Panc1 (cell line): ENCODE results near the gene P3R3URF. TPM values are rescaled to one million over a fixed set of nuclear protein-coding genes. Genes with fewer than 3 reads are reported as not detected.

Experiments
- ATAC-seq: fragments of 200-7000 bp; cut with Tn5 transposase; 2 replicates; pipeline ENCODE4 v1.9.1; 2020; ENCODE audit warnings: mild to moderate bottlenecking, moderate library complexity
- BruUV-seq: library from RNA; stranded (reverse); fragments of 400-500 nt; replicated peaks from 2 replicates; lab custom pipeline; 2021; lab: Mats Ljungman, UMichigan
- CTCF ChIA-PET: fragments of 300-600 bp; sonication (Branson Sonifier 250); formaldehyde crosslinking; loops from one replicate; lab custom pipeline; 2022; ENCODE audit warnings: antibody characterized with exemption; lab: Charles Lee
- POLR2A ChIA-PET: fragments of 300-600 bp; sonication (Branson Sonifier 250); formaldehyde crosslinking; loops from one replicate; lab custom pipeline; 2022; ENCODE audit warnings: antibody characterized with exemption; lab: Charles Lee
- DNase-seq: peaks from one replicate; pipeline ENCODE4 v3.0.0-alpha.2; 2010; ENCODE audit warnings: low read depth, low spot score
- H3K27ac ChIP-seq: 2 replicates; pipeline ENCODE4 v1.5.1; 2011; ENCODE audit warnings: mild to moderate bottlenecking, low read length, inconsistent platforms
- H3K27me3 ChIP-seq: fragments of 200-500 bp; sonication (Bioruptor generic); 2 replicates; pipeline ENCODE4 v1.6.0; 2014; ENCODE audit warnings: low read length, inconsistent platforms; ENCODE audit not compliant: control insufficient read depth, insufficient read depth
- H3K36me3 ChIP-seq: fragments of 200-500 bp; sonication (Bioruptor generic); 2 replicates; pipeline ENCODE4 v1.5.1; 2014; ENCODE audit warnings: inconsistent platforms, mild to moderate bottlenecking, low read length, moderate library complexity; ENCODE audit not compliant: control insufficient read depth, insufficient read depth
- H3K4me1 ChIP-seq: 2 replicates; pipeline ENCODE4 v1.5.1; 2011; ENCODE audit warnings: inconsistent platforms, mild to moderate bottlenecking, low read length, moderate library complexity; ENCODE audit not compliant: control insufficient read depth, insufficient read depth
- H3K4me3 ChIP-seq, 2 experiments: 2 replicates each; pipeline ENCODE4 v1.5.1; 2011 to 2012; ENCODE audit warnings: low read depth in 2 of 2, low read length in 2 of 2, mild to moderate bottlenecking in 2 of 2, inconsistent platforms in 1 of 2, moderate library complexity in 1 of 2
- H3K9me3 ChIP-seq: fragments of 200-500 bp; sonication (Bioruptor generic); 2 replicates; pipeline ENCODE4 v1.5.1; 2014; ENCODE audit warnings: low read depth, mild to moderate bottlenecking, inconsistent platforms, low read length, moderate library complexity; ENCODE audit not compliant: control insufficient read depth, insufficient read depth
- CTCF ChIP-seq: fragments of 450-650 bp; IDR thresholded peaks from 2 replicates; pipeline ENCODE4 v1.5.1; 2017; ENCODE audit warnings: mild to moderate bottlenecking
- POLR2AphosphoS5 ChIP-seq: IDR thresholded peaks from 2 replicates; pipeline ENCODE4 v1.6.1; 2012; ENCODE audit warnings: mild to moderate bottlenecking, low read depth, low read length, moderate library complexity
- SIN3A ChIP-seq: IDR thresholded peaks from 2 replicates; pipeline ENCODE4 v1.6.1; 2012; ENCODE audit warnings: low read depth, mild to moderate bottlenecking, low read length, moderate library complexity, borderline replicate concordance; ENCODE audit not compliant: insufficient read depth
- TCF7L2 ChIP-seq: IDR thresholded peaks from 2 replicates; pipeline ENCODE4 v1.6.1; 2011; ENCODE audit warnings: mild to moderate bottlenecking, low read depth, low read length, inconsistent platforms
- in situ Hi-C: cut with HindIII; loops from 2 replicates; pipeline ENCODE4 v1.10.0; 2016; ENCODE audit warnings: low sequenced_read_pairs, low pct_unique_long_range_greater_than_20kb
- intact Hi-C: fragments of 100-400 bp; cut with micrococcal nuclease; formaldehyde crosslinking; loops from one replicate; pipeline ENCODE4 v1.10.0; 2022; ENCODE audit not compliant: unreplicated experiment
- total RNA-seq: library from RNA; stranded (reverse); gene quantifications from one replicate; pipeline ENCODE4 v1.2.1, GENCODE V29; 2021; ENCODE audit not compliant: unreplicated experiment
- TF ChIP-seq, protein P1 (sequence below), 2 experiments: IDR thresholded peaks; 2 replicates each; pipeline ENCODE4 v1.6.1; 2011 to 2012; ENCODE audit warnings: low read depth in 2 of 2, control low read depth in 1 of 2, low read length in 1 of 2, mild to moderate bottlenecking in 1 of 2, moderate library complexity in 1 of 2; ENCODE audit not compliant: insufficient read depth in 1 of 2

Gene P3R3URF
- total RNA-seq, 1 experiment from 2014 or later, result not detected

- no peak overlapping the region for H3K27ac ChIP-seq
- ChIA-PET POLR2A (interaction anchor here (0.8 kb wide), 1 partner anchor 21 kb away, joined by 3 read pairs; no protein-coding TSS in a partner anchor), CTCF (interaction anchor here (0.7 kb wide), 1 partner anchor 118 kb away, joined by 3 read pairs; no protein-coding TSS in a partner anchor)
- in situ Hi-C loops, result no loop called here
- TF ChIP-seq TCF7L2 (no peak), POLR2AphosphoS5 (no peak), SIN3A (no peak), CTCF (no peak)
- TF ChIP-seq, protein P1, sequence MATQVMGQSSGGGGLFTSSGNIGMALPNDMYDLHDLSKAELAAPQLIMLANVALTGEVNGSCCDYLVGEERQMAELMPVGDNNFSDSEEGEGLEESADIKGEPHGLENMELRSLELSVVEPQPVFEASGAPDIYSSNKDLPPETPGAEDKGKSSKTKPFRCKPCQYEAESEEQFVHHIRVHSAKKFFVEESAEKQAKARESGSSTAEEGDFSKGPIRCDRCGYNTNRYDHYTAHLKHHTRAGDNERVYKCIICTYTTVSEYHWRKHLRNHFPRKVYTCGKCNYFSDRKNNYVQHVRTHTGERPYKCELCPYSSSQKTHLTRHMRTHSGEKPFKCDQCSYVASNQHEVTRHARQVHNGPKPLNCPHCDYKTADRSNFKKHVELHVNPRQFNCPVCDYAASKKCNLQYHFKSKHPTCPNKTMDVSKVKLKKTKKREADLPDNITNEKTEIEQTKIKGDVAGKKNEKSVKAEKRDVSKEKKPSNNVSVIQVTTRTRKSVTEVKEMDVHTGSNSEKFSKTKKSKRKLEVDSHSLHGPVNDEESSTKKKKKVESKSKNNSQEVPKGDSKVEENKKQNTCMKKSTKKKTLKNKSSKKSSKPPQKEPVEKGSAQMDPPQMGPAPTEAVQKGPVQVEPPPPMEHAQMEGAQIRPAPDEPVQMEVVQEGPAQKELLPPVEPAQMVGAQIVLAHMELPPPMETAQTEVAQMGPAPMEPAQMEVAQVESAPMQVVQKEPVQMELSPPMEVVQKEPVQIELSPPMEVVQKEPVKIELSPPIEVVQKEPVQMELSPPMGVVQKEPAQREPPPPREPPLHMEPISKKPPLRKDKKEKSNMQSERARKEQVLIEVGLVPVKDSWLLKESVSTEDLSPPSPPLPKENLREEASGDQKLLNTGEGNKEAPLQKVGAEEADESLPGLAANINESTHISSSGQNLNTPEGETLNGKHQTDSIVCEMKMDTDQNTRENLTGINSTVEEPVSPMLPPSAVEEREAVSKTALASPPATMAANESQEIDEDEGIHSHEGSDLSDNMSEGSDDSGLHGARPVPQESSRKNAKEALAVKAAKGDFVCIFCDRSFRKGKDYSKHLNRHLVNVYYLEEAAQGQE (IDR thresholded peaks at IDR 0.05; ENCODE audit: insufficient read depth in 1 of 2, low read depth in 2 of 2, low read length in 1 of 2), result no peak
- intact Hi-C loops, result no loop called here
- H3K4me1 ChIP-seq, result no peaks in the 10 kb centered on the region
- no peak overlapping the region for H3K4me3 ChIP-seq
- no peaks in the 10 kb centered on the region for H3K36me3 ChIP-seq
- ATAC-seq (no peak), DNase-seq (no peak)
- no peaks in the 10 kb centered on the region for H3K27me3 ChIP-seq
- H3K9me3 ChIP-seq, result no peaks in the 10 kb centered on the region
- BruUV-seq, result no TSS peak
Observed at GRCh38 chr1:46159516-46159915, 16.8 kb downstream of the P3R3URF start.

DNA sequence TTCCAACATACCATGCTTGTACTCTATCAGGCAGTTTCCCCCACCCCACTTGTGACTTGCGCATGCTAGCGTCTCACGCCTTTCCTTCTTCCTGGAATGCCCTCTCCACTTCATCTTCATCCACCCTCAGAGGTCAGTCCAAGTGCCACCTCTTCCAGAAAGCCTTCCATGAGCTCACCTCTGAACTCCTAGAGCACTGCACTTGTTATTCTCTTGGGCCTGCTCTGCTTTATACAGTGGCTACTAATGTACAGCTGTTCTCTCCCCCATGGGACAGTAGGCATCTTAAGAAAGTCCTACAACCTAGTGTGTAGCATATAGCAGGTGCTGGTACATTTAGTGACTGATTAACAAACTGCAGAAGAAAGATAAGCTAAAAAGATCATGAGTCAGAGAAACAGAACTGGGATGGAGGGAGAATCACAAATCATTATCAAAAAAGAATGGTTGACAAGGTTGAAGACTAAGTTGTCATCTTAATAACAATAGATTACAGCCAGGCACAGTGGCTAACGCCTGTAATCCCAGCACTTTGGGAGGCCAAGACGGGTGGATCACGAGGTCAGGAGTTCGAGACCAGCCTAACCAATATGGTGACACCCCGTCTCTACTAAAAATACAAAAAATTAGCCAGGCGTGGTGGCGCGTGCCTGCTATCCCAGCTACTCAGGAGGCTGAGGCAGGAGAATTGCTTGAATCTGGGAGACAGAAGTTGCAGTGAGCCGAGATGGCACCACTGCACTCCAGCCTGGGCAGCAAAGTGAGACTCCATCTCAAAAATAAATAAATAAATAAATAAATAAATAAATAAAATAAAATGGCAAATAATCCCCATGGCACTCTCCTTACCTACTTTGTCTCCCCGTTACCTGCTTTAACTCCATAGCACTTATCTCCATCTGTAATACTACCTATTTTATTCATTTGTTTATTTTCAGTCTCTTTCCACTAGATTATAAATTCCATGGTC, 17.7 kb downstream of the P3R3URF start:
- intact Hi-C loops, result no loop called here
- CTCF ChIA-PET, result interaction anchor here (0.7 kb wide), 1 partner anchor 119 kb away, joined by 3 read pairs; no protein-coding TSS in a partner anchor

More for the DNA sequence above, 17.7 kb downstream of the P3R3URF start:
- Histone ChIP-seq H3K27ac (no peak overlapping the region), H3K27me3 (no peaks in the 10 kb centered on the region), H3K4me1 (no peaks in the 10 kb centered on the region), H3K36me3 (no peaks in the 10 kb centered on the region), H3K9me3 (no peaks in the 10 kb centered on the region), H3K4me3 (no peak overlapping the region)
- POLR2A ChIA-PET, result no interaction called here
- TF ChIP-seq SIN3A, result no peak
- TF ChIP-seq TCF7L2, result no peak
- TF ChIP-seq, protein P1 (IDR thresholded peaks at IDR 0.05; ENCODE audit: insufficient read depth in 1 of 2, low read depth in 2 of 2, low read length in 1 of 2), result no peak
- no peak for TF ChIP-seq CTCF
- TF ChIP-seq POLR2AphosphoS5, result no peak
- no TSS peak for BruUV-seq
- no peak for DNase-seq
- no peak for ATAC-seq
- in situ Hi-C loops, result no loop called here
